Breast epithelium (tissue), 3 donors: ENCODE results near the gene SNPH.

Experiments used
- CTCF ChIP-seq, 3 donors: fragments of 450-650 bp; IDR thresholded peaks; one replicate each; pipeline ENCODE4 v1.5.1; 2016 to 2017; ENCODE audit warnings: antibody characterized with exemption in 3 of 3, mild to moderate bottlenecking in 3 of 3, moderate library complexity in 3 of 3
- POLR2A ChIP-seq: fragments of 450-650 bp; IDR thresholded peaks from one replicate; pipeline ENCODE4 v1.6.1; 2016; ENCODE audit warnings: antibody characterized with exemption, mild to moderate bottlenecking, moderate library complexity
- POLR2AphosphoS5 ChIP-seq, 3 donors: sonication (generic); formaldehyde crosslinking; IDR thresholded peaks; one replicate each; pipeline ENCODE4 v1.6.1; 2017; ENCODE audit warnings: antibody characterized with exemption in 3 of 3

GRCh38 chr20:1345756-1346093, 79.6 kb downstream of the SNPH start:
- no peak for TF ChIP-seq POLR2A
- no peak for TF ChIP-seq CTCF (IDR thresholded peaks at IDR 0.05)
- no peak for TF ChIP-seq POLR2AphosphoS5 (IDR thresholded peaks at IDR 0.05)
